Activated CD4-positive, alpha-beta T cell treated with anti-CD3 and anti-CD28 coated beads, Interleukin-2, amount 50 U/mL, for 48 hours (primary cell): Measurements from ENCODE around the gene PDX1.
A peak's percentile ranks its signal among the peaks of the same experiment; 100 is the strongest.

Experiments used
- DNase-seq, 2 experiments: peaks; one replicate each; pipeline ENCODE4 v3.0.0-alpha.2; 2020

The PDX1 gene

DNA sequence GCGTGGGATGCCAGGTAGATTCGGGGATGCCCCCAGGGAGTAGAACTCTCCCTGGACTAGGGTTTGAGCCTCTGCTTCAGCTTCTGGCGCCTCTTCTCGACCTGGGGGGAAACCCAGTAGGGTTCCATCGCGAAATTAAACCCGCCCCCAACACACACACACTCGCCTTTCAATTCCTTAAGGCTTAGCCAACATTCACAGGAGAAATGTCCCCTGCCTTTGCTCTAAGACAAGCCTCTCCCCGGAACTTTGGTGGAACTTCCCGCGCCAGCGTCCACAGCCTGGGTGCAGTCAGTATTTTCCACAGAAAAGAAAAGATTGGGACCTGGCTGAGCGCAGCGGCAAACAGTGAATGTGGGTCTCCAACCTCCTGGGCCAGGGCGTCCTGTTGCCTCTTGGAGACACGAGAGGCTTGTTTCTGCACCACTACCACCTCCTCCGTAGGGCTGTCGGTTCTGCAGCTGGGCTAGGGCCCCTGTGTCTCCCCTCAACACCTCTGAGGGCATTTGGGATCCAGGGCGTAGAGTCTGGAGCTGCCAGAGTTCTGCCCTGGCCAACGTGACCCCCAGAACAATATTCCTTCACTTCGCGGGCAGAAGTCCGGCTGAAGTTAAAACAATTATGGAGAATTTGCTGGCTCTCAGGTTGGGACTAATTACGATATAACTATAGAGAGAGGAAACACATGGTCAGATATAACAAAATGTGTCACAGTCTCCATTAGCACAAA is 3.2 kb downstream of the PDX1 start:
- no peak for DNase-seq

- no peak for DNase-seq
Observed at GRCh38 chr13:27923794-27924528, 4.2 kb downstream of the PDX1 start.

DNA sequence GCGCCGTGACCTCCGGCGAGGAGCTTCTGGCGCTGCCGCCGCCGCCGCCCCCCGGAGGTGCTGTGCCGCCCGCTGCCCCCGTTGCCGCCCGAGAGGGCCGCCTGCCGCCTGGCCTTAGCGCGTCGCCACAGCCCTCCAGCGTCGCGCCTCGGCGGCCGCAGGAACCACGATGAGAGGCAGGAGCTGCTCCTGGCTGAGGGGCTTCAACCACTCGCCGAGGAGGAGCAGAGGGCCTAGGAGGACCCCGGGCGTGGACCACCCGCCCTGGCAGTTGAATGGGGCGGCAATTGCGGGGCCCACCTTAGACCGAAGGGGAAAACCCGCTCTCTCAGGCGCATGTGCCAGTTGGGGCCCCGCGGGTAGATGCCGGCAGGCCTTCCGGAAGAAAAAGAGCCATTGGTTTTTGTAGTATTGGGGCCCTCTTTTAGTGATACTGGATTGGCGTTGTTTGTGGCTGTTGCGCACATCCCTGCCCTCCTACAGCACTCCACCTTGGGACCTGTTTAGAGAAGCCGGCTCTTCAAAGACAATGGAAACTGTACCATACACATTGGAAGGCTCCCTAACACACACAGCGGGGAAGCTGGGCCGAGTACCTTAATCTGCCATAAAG is 4.8 kb downstream of the PDX1 start:
- DNase-seq = no peak

- DNase-seq = no peak
Observed at GRCh38 chr13:27925220-27925991, 5.6 kb downstream of the PDX1 start.

GRCh38 chr13:27926644-27927434 is 7.0 kb downstream of the PDX1 start:
- no peak for DNase-seq

- DNase-seq = no peak
Observed at GRCh38 chr13:27927444-27928352, 7.9 kb downstream of the PDX1 start.

GRCh38 chr13:27928353-27928804 is 8.6 kb downstream of the PDX1 start:
- no peak for DNase-seq

- DNase-seq = no peak
Observed at GRCh38 chr13:27928805-27929753, 9.3 kb downstream of the PDX1 start.

- DNase-seq = no peak
Observed at GRCh38 chr13:27929868-27930267, 10.1 kb downstream of the PDX1 start.

- DNase-seq = no peak
Observed at GRCh38 chr13:27933118-27933517, 13.3 kb downstream of the PDX1 start.

- no peak for DNase-seq
Observed at GRCh38 chr13:27933580-27934328, 14.0 kb downstream of the PDX1 start.

- no peak for DNase-seq
Observed at GRCh38 chr13:27942972-27943371, 23.2 kb downstream of the PDX1 start.

GRCh38 chr13:27952876-27953675 is 33.3 kb downstream of the PDX1 start:
- no peak for DNase-seq

DNA sequence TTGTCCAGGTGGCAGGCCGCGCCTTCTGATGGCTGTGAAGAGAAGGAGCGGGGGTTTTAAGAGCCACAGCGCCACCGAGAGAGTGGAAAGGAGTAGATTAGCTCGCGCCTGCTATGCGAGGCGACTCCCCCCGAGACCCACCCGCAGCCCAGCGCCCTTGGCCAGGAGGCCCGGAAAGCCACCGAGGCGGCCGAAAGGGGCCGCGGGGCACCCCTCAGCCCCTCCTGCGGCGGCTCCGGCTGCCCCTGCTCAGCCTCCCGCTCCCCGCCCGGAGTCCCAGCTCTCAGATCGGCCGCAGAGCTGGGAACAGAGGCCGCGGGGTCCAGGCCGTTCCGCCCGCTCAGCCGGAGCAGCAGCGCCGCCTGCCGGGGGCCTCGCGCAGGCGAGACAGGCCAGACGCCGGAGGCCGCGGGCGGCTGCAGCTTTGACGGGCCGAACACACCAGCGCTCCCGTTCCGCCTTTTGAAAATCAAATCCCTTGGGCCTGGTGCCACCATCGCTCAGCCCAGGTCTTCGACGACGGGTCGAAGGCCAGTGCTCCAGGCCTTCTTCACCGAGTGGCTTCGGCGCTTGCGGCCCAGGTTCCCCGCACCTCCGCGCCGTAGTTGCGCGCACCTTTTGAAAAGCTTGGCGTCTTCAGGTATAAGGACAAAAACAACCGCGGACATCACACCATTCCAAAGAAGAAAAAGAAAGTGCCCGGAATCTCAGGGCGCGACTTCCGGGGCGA is 34.0 kb downstream of the PDX1 start:
- DNase-seq = peak; percentile 74 to 78

GRCh38 chr13:27954406-27954851 is 34.6 kb downstream of the PDX1 start:
- DNase-seq = no peak

DNA sequence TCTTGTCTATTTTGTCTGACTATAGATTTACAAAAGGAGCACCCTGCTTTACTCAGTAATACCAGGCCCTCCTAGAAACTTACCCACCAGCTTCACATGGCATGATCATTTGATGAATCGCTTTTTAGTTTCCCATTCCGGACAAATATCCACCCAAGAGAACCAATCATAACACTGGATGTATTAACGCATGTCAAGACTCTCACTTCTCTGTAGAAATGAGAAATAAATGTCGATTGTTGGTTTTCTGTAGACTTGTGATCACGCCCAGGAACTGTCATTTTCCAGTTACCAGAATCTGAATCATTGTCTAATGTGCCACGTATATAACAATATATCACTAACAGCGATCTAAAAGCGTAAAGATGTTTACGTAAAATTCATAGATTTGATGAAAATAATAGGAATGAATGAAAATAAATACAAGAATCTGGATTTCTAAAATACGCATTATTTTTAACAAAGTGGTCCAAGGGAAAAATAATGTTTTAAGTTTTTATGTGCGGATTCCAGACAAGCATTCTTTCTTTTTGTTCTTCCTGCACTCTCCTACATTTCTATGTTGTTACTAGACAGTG is 35.3 kb downstream of the PDX1 start:
- no peak for DNase-seq
